H54 (cell line): ENCODE results near the gene KIAA1217.

Source experiments
- DNase-seq: peaks from one replicate; pipeline ENCODE4 v3.0.0; 2011; ENCODE audit warnings: low spot score, mixed read lengths; ENCODE audit not compliant: insufficient read length
- FAIRE-seq: peaks from 3 replicates; lab custom pipeline; 2011; peaks lifted over from hg19 to GRCh38; lab: Jason Lieb, UNC
- POLR2A ChIP-seq: IDR thresholded peaks from 2 replicates; pipeline ENCODE4 v1.6.1; 2011; ENCODE audit warnings: low read depth, mild to moderate bottlenecking, low read length

KIAA1217 gene

GRCh38 chr10:24596217-24596930 lies 387.4 kb downstream of the KIAA1217 start:
- DNase-seq (no peak), FAIRE-seq (no peak)
- no peak for TF ChIP-seq POLR2A

GRCh38 chr10:24597426-24597825 lies 388.5 kb downstream of the KIAA1217 start:
- DNase-seq (no peak), FAIRE-seq (no peak)
- TF ChIP-seq POLR2A = no peak
